ENCODE data around the gene IRF8.
"Not testable (repeated sequence)": the region's sequence is repeated elsewhere in the genome, so short reads cannot be mapped to it uniquely, and the experiment has no call there.

The IRF8 gene

DNA sequence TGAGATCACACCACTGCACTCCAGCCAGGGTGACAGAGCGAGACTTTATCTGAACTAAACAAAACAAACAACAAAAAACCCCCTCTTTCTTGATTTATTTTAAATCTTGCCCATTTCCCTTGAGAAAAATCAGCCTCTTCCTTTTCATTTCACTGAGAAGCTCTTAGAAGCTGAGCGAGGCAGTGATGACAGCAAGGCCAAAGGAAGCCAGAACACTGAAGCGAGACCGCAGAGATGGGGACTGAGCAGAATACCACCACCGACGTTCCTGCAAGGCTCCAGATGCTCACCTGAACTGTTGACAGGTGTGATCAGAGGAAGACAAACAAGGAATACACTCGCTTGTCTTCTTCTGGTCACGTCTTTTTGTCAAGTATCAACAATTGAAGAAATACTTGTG is 30.5 kb upstream of the IRF8 start:
- DNase-seq = no peak

DNA sequence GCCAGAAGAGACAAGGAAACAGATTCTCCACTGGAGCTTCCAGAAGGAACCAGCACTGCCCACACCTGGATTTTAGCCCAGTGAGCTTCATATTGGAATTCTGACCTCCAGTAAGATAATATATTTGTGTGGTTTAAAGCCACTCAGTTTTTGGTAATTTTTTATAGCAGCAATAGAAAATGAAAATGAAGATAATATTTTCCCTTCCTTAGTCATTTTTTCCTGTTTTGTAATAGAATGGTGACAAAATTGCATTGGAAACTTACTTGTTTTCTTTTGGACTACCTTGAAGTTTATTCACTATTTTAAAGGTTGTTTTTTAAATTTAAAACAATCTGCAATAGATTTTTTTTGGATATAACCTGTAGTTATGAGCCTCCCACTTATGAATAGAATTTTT is 29.8 kb upstream of the IRF8 start:
- no peak for DNase-seq

DNA sequence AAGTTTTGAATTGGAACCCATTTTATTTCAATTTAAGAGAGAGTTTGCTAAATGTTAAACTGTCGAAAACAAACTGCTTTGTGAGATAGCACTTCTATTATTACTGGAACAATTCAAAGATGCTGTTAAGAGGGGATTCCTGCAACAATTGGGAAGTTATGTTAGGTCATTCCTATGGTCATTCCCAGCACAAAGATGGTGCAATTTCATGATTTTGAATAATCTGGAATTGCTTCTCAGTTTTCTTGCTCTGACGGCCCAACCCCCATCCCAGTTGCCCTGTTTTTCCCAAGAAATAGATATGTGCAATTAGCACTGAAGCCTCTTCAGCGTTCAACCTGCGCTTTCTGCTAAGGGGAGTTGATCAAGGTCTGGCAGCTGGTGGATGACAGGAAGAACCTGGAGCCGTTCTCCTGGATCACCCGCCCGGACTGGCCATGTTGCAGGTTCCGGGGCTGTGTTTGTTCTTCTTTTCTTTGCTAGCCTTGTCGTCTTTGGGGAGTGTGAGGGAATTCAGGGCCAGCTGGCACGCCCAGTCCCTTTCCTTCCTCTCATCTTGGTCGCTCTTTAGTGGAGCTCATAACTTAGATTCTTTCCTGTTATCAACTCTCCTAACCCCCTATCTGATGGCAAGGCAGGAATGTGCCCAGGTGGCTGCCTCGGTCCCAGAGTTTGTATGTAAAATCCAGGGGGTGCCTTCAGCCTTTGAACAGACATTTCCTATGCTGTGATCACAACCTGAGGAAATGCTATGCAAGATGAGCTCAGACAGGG is 29.0 kb upstream of the IRF8 start:
- no peak for DNase-seq

DNA sequence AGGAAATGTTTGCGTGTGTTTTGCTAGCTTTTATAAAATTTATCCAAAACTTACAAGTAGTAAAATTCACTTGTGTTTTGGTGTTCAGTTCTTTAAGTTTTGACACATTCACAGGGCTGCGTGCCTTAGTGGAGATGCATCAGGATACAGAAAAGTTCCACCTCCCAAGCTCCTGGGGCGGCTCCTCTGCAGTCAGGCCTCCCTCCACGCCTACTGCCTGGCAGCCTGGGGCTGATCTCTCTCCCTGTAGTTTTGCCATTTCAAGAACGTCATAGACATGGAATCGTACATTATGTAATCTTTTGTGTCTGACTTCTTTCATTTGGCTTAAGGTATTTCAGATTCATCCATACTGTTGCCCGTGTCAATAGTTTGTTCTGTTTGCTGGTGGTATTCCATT is 27.2 kb upstream of the IRF8 start:
- no peak for DNase-seq

DNA sequence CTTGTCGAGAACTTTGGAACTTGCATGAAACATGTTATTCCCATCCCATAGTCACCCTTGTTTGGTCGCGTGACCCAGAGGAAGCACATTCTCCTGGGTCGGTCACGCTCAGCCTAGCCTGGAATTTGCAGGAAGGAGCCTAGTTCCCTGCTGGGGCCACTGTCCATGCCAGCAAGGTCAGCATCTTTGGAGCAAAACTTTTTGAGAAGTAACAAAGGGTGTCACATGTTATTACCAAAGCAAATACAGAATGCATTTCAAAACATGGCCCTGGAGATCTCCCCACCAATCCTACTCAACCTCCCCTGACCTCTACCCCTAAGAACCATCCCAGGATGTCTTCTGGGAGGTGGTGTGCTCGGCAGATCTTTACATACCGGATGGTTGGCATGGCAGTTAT is 26.2 kb upstream of the IRF8 start:
- DNase-seq = no peak

DNA sequence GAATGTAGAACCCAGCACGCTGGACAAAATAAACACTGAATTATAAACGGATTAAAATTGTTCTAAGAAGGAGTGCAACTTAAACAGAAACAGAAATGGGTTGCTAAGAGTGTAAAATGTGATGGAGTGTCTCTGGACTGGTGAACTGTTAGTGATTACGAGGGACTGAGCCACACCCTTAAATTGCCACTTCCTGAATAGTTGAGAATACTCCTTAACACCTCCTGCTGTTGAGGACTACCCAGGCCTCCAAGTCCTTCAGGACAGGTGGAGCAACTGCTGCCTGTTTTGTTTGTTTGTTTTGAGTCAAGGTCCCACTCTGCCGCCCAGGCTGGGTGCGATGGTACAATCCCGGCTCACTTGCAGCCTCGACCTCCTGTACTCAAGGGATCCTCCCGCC is 25.8 kb upstream of the IRF8 start:
- DNase-seq = no peak

DNA sequence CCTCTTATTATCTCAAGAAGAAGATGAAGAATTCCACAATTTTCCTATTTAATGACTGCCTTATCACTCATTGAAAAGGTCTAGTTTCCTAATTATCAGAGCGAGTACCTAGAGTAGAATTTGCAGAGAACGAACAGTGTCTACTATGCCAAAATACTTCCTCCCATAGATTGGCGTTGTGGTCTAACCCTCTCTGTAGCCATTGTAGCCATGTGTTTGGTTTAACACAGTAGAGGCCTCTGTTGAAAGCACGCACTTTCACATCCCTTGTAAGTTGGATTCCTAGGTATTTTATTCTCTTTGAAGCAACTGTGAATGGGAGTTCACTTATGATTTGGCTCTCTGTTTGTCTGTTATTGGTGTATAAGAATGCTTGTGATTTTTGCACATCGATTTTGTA is 24.9 kb upstream of the IRF8 start:
- DNase-seq = not testable (repeated sequence)

DNA sequence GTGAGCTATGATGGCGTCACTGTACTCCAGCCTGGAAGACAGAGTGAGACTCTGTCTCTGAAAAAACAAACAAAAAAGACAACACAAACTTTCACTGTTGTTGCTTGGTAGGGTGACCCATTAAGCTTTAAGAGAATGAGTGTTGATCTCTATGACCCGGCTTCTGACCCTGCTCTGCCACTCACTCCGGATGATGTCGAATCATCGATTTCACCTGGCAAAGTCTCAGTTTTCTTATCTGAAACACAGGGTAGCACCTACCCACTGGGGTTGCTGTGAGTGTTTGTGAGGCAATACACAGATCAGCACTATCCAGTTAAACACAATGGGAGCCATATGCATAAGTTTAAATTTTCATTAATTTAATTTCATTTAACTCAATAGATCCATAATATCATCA is 20.6 kb upstream of the IRF8 start:
- DNase-seq = no peak

DNA sequence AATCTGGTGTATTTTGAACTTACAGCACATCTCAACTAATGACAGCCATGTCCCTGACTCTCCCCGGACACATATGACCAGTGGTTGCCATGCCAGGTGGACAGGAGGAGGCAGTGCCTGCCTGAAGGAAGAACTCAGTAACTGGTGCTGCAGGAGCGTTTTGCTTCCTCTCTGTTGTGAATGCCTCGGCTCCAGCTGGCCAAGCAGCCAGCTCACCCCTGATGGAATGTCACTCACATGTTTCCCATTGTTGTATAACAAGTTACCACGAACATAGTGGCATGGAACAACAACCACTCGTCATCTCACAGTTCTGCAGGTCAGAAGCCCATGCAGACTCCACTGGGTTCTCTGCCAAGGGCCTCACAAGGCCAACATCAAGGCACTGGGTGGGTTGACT is 20.1 kb upstream of the IRF8 start:
- DNase-seq = no peak

DNA sequence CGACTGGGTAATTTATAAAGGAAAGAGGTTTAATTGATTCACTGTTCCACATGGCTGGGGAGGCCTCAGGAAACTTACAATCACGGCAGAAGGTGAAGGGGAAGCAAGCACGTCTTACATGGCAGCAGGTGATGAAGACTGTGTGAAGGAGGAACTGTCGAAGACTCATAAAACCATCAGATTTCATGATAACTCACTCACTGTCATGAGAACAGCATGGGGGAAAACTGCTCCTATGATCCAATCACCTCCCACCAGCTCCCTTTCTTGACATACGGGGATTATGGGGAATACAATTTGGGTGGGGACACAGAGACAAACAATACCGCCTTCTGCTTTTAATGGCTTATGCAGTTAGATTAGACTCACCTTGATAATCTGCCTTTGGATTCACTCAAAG is 19.4 kb upstream of the IRF8 start:
- DNase-seq = no peak

DNA sequence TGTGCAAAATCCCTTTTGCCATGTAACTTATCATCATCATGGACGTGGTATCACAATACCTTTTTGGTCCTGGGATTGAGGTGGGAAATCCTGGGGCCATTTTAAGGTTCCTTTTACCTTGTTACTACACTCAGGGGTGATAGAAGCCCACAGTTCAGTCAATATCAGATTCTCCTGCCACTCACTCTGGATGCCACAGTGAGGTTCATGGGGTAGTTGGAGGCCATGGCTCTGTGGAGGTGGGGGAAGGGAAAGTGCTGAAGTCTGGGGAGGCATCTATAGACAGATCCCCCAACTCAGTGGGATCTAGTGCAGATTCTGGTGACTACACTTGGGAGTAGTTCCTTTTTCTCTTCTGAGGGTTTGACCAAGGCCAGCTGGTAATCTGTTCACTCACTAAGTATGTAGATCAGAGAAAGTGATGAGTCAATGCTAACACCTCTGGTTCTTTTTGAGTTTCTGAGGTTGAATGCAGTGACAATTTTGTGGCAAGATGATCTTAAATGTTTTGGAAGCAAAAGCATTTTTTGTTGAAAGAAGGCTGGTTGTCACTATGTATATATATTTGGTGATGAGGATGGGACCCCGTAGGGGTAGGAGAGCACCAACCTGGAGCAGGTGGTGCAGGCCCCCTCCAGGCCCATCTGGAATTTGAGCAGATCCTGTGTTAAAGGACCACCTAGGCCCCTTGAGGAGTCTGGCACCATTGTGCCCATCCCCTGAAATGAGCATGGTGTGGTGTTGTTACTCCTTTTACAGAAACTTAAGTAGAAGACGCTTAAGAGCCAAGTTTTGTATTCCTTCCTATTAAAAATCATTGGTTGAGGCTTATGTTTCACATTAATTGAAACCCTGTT is 18.8 kb upstream of the IRF8 start:
- DNase-seq = no peak

DNA sequence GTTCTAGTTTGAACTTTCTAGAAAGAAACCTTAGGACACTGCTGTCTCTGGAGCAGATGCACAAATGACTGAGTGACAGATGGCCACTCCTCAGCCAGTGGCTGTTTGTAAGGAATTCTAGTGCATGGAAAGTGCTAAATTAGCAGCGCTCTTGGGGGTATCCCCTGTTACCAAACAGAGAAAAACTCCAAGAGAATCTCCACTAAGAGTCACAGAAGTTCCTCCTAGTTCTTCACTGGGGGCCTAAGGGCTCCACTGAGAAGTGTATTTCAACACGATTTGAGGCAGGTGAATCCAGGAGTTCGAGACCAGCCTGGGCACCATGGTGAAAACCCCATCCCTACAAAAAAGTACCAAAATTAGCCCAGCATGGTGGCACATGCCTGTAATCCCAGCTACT is 18.1 kb upstream of the IRF8 start:
- DNase-seq = no peak

DNA sequence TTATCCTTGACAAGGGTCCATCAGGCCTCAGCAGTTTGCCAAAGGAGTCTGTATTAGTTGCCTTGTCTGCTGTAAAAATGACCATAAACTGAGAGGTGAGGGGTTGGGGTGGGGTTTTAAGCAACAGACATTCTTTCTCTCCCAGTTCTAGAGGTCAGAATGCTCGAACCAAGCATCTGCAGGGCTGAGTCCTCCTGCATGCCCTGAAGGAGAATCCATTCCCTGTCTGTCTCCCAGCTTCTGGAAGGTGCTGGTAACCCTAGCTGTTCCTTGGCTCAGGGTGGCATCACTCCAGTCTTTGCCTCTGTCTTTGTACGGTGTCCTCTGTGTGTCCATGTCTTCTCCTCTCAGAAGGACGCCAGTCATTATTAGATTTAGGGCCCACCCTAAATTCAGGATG is 17.5 kb upstream of the IRF8 start:
- DNase-seq = no peak

DNA sequence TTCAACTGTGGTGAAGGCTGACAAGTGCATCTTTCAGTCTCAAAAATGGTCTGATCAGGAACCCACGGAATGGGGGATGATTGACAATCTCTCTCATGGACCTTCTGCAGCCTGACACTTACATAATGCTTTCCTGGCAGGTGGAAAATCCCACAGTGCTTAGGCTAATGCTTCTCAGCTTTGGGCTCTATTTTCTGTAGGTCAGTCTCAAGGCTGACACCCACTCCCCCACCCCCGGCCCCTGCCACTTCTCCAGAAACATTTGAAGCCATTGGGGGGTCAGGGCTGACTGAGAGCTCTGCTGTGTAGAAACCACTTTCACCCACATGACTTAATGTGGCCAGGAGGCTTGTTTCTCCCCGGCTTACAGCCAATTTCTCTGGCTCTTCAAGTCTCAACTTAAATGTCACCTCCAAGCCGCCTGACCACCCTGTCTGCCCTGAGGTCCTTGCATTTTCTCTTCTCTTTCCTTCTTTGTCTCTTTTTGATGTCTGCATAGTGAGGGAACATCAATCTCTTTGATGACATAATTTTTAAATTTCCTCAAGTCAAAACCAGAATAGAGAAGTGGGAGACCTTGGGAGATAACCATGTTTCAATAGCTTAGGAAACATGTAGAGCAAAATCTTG is 16.7 kb upstream of the IRF8 start:
- no peak for DNase-seq

DNA sequence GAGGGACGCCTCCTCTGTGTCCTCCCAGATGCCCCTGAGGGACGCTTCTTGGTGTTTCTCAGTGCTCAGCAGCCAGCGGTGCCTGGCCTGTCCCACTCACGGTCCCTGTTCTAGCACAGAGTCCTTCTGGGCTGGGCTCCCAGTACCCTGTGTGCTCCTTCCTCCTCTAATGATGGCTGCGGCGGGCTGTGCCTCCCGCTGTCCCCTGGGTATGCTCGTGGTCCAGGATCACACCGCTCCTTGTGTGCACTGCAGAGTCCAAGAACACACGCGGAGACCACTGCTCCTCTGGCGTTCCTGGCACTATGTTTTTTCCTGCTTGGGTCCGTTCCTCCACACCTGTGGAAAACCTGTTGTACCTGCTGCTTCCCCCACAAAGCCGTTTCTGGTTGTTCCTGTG is 15.1 kb upstream of the IRF8 start:
- DNase-seq = no peak

DNA sequence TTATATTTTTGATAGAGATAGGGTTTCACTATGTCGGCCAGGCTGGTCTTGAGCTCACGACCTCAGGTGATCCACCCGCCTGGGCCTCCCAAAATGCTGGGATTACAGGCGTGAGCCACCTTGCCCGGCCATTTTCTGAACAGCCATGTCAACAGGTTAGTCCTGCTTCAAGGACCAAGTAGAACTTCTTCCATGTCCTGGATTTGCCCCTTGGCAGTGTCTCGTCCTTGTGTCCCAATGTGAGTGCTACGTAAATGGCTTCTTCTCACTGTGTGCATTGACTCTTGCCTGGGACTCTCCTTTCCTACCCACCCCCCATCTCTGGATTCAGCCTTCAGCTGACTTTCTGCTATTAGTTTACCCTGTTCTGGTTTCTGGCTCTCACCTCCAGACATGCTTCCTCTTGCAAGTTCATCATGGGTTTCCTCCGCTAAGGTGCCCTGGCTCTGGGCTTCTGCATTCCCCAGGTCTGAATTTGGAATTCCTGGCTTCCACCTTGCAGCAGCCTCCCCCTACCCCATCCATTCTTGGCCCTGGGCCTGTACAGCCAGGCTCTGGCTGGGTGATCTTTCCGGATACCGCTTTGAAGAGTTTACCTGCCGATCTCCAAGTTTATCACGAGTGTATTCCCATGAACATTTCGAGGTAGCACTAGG is 14.0 kb upstream of the IRF8 start:
- no peak for DNase-seq

DNA sequence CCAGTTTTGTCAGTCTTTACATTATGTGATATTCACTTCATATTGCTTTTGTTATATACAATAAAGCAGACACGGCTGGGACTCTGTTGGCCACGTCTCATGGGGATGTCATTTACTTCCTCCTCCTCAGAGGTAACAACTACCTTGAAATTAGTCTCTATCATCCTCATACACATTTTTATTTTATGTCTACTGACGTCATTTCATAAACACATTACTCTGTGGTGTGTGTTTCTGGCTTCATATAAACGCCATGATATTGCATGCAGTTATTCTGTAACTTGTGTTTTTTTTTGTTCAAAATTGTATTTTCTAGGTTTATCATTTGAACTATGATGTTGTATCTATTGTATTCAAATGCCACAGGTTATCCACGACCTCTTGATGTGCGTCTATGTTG is 13.4 kb upstream of the IRF8 start:
- DNase-seq = no peak

DNA sequence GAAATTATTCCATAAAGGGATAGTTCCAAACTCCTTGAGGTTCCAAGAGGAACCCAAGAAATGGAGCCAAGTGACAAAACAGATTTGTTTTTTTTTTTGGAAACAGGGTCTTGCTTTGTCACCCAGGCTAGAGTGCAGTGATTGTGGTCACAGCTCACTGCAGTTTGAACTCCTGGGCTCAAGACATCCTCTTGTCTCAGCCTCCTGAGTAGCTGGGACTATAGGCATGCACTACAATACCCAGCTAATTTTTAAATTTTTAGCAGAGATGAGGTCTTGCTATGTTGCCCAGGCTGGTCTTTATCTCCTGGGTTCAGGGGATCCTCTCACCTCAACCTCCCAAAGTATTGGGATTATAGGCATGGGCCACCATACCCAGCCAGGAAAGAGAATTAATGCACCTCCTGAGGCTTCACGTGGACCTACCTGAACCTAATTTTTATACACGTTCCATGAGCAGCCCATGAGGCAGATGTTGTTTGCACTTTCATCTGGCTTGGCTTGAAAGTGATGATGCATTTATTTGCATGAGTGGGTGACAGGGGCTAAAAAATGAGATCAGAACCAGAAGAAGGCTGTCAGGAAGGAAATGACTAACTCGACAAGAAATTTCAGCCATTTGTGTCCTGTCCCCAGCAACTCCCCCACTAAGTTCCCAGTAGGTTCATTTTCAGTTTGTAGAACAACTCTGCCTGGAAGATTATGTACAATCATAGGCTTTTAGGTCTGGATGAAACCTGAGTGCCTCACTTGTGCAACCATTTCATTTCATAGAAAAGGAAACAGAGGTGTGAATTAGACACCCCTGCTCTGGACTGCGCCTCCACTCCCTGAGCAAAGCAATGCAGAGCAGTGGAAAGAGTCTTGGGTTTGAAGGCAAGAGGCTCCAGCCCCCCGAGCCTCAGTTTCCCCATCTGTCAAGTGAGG is 10.3 kb upstream of the IRF8 start:
- DNase-seq = peak; percentile 14

DNA sequence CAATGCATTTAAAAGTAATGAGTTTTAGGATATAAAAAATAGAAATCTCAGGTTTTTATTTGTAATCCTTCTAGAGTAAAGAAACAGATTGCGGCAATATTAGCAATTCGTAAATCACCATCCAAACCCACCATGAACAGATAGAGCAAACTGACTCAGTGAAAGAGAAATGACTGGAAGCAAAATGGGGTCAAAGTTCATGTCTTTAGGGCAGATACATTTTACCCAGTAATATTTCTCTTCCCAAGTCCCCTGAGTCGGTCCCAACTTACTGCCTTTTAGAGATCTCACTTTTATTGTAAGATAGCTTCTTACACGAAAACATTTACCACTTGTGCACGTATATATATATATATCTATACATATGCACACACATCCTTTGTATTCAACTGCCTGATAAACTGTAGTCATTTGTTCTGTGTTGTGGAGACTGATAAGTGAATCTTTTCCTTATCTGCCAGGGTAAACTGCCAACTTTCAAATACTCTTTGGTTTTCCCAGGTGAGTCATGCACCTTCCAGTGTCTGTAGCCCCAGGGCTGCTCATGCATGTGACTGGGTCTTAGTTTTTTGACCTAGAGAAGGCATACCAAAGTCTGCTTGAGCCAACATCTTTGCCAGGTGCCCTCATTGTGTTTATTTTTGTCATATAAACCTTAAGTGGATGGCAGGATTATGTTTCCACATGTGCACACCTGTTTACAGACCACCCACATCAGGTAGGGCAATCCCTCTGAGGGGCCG is 7.8 kb upstream of the IRF8 start:
- DNase-seq = no peak

DNA sequence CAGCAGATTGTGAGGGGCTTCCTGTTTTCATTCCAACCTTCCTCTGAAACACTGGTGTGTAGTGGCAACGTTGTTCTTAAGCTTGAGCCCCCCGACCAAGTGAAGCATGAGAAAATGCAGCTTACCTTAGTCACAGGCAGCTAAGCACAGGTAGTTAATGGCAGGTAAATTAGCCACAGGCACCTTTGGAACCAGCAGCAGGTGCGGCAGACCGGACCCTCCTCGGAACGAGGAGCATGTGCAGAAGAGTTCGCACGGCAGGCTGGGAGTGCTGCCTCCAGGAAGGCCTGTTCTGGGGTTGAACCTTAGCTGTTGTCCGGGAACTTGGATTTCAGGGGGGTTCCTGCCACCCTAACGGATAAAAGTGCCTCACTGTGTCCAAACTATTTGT is 7.2 kb upstream of the IRF8 start:
- DNase-seq = no peak

DNA sequence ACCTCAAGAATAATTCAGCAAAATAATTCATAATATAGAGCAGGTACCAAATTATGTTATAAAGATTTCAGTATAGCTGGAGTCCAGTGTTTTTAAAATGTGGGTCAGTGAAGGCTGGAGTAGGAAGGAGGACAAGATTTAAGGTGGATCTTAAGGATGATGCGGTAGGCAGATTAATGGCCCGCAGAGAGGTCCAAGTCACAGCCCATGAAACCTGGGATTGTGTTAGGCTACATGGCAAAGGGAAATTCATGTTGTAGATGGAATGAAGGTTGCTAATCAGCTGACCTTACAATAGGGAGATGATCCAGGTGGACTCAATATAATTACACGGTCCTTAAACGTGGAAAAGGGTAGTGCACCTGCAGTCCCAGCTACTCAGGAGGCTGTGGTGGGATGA is 6.2 kb upstream of the IRF8 start:
- DNase-seq = no peak

DNA sequence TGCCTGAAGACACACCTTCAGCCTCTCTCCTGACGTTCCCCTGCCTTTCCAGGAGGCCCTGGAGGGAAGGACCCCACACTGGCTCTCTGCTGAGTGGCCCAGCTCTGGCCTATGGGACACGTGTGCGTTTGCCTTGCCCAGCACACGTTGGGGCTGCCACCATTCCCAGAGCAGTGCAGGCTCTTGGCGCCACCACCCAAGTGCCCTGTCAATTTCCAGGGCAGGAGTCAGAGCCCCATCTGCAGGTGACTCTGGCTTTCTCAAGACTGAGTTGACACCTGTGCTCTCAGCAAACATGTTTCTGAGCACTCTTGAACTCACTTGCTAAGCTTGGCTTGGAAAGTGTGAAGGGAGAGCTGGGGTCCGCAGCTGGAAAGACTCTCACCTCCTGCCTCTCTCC is 4.7 kb upstream of the IRF8 start:
- DNase-seq = no peak

Data from CD4-positive, alpha-beta T cell treated with Interleukin-6 for 4 hours (primary cell).